Epithelial cell of proximal tubule (primary cell): ENCODE data around the gene PDE4D. TPM values are rescaled to one million over a fixed set of nuclear protein-coding genes. Genes with fewer than 3 reads are reported as not detected.
A peak's percentile ranks its signal among the peaks of the same experiment; 100 is the strongest.

ENCODE experiments used
- DNase-seq: peaks from one replicate; pipeline ENCODE4 v3.0.0-alpha.2; 2011; ENCODE audit warnings: low read depth
- H3K4me3 ChIP-seq: 2 replicates; pipeline ENCODE4 v1.5.1; 2011; ENCODE audit warnings: low read depth, mild to moderate bottlenecking, low read length
- CTCF ChIP-seq: conservative IDR thresholded peaks from 2 replicates; pipeline ENCODE4 v1.5.1; 2012; ENCODE audit warnings: low read depth, mild to moderate bottlenecking, low read length
- total RNA-seq: library from RNA; depleted of rRNA; stranded (reverse); fragments of >200 nt; gene quantifications from 2 replicates; pipeline ENCODE4 v1.2.3, GENCODE V29; 2015

The PDE4D gene
- total RNA-seq, 1 donor from 2014 or later = 18.4 TPM

- no peak overlapping the region for H3K4me3 ChIP-seq
- TF ChIP-seq CTCF = no peak
- DNase-seq = no peak
Observed at GRCh38 chr5:59716029-59716428, 177.5 kb downstream of the PDE4D start.

- no peak for DNase-seq
- TF ChIP-seq CTCF = no peak
- no peak overlapping the region for H3K4me3 ChIP-seq
Observed at GRCh38 chr5:59715228-59715627, 178.3 kb downstream of the PDE4D start.

GRCh38 chr5:59713498-59713844, 180.1 kb downstream of the PDE4D start:
- no peak for TF ChIP-seq CTCF
- no peak for DNase-seq
- H3K4me3 ChIP-seq = no peak overlapping the region

- no peak overlapping the region for H3K4me3 ChIP-seq
- DNase-seq = no peak
- TF ChIP-seq CTCF = no peak
Observed at GRCh38 chr5:59712836-59713497, 180.6 kb downstream of the PDE4D start.

- no peak for TF ChIP-seq CTCF
- no peak overlapping the region for H3K4me3 ChIP-seq
- no peak for DNase-seq
Observed at GRCh38 chr5:59711310-59711709, 182.2 kb downstream of the PDE4D start.

GRCh38 chr5:59709846-59710245, 183.7 kb downstream of the PDE4D start:
- peak; percentile 18 for DNase-seq
- no peak for TF ChIP-seq CTCF
- no peak overlapping the region for H3K4me3 ChIP-seq

GRCh38 chr5:59709346-59709821, 184.1 kb downstream of the PDE4D start:
- no peak overlapping the region for H3K4me3 ChIP-seq
- no peak for DNase-seq
- TF ChIP-seq CTCF = no peak
